GM18861 (cell line): ENCODE measurements around the gene PLGRKT.
A peak's percentile ranks its signal among the peaks of the same experiment; 100 is the strongest.
"Not testable (repeated sequence)": the region's sequence is repeated elsewhere in the genome, so short reads cannot be mapped to it uniquely, and the experiment has no call there.

Experiments used
- ATAC-seq: cut with Tn5 transposase; IDR thresholded peaks from one replicate; pipeline ENCODE4 v1.9.1; 2021; ENCODE audit not compliant: unreplicated experiment

PLGRKT gene

GRCh38 chr9:5388026-5388819 is 49.5 kb downstream of the PLGRKT start:
- no peak for ATAC-seq

GRCh38 chr9:5384436-5384835 is 53.3 kb downstream of the PLGRKT start:
- ATAC-seq = no peak

GRCh38 chr9:5382479-5382878 is 55.2 kb downstream of the PLGRKT start:
- peak; percentile 43 for ATAC-seq

GRCh38 chr9:5375790-5376477 is 61.8 kb downstream of the PLGRKT start:
- no peak for ATAC-seq

- no peak for ATAC-seq
Measured at GRCh38 chr9:5375091-5375490, 62.6 kb downstream of the PLGRKT start.

DNA sequence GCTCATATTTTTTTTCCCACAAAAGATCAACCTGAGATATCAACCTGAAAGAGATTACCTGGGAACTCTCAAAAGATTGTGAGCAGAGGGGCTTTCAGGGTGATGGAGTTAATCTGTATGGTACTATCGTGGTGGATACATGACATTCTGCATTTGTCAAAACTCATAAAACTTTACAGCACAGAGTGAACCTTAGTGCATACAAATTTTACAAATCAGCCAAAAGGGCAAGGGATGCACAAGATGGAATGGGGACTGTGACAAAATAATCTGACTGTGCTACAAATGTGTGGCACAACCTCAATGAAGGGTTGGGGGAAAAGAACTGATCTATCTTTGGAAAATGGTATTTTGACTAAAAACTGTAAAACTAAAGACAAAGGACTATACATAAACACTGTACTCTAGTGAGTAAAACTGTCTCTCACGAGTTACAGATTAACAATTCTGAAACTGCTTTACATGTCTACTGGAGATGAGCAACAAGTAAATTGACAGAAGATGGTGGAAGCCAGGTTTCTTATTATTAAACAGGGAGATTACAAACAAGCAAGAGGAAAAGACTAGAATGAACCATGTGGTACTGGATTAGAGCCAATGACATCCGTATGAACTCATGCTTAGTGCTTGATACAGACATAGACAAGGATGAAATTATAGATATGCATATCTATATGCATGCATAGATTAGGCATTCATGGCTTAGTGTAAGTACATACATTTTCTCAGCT is 73.3 kb downstream of the PLGRKT start:
- ATAC-seq = peak; percentile 99

DNA sequence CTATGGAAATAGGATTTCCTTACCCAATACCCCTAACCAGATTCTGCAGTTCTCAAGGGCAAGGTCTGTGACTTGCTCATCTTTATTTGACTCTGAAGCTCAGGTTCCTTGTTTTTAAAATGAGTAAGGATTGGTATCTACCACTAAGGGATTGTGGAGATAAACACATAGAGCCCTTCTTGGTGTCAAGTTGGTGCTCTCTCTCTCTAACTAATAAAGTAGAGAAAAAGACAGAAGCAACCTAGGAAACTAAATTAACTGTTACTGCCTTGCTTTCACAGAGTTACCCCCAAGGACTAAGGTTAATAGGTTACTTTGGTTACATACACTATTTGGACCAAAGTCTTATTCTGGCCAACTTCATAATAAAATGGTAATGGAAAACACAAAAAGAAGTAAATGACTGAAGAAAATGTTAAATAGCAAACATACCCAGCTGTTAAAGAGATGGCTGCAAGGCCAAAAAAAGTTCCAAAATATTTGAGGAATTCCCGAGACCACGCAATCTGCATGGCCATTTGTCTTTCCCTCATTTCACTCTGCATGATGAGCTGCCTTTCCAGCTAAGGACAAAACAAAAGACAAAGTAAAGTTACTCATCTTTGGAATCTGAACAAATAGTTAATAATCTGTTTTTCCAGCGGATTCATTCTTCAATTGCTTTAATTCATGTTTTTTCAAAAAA is 76.3 kb downstream of the PLGRKT start:
- no peak for ATAC-seq

GRCh38 chr9:5360341-5360740 is 77.4 kb downstream of the PLGRKT start:
- no peak for ATAC-seq

- no peak for ATAC-seq
Measured at GRCh38 chr9:5357431-5358105, 80.2 kb downstream of the PLGRKT start.

DNA sequence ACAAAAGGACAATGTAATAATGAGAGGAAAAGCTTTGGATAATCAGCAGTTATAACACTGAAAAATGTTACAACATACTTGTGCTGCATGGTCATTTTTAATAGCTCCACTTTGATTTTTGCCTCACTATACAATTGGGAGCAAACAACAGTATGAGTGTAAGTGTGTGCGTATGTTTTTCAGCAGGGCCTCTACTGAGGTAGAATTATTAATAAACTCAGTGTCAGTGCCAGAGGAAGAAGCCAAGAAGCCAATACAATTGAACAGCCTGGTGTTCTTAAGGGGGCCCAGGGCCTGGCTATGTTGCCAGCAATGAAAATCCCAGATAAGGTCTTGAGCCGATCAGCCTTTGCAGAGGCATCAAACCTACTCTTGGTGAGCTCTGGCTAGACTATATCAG is 81.9 kb downstream of the PLGRKT start:
- no peak for ATAC-seq

DNA sequence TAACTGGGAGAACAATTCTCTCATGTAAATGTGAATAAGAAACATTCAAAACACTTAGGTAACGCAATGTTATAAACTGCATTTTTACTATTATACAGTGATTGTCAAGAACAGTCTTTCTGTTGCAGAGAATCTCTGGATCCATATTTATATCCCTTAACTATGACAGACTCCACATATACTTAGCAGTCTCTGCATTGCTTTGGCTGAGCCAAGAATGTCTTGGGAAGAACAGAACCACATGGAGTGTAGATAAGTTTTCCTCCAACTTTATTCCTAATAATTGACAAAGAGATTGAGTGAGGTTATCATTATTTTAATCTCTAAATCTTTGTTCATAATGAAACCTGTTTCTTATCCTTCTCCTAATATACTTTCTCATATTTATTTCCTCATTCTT is 82.5 kb downstream of the PLGRKT start:
- ATAC-seq = no peak

DNA sequence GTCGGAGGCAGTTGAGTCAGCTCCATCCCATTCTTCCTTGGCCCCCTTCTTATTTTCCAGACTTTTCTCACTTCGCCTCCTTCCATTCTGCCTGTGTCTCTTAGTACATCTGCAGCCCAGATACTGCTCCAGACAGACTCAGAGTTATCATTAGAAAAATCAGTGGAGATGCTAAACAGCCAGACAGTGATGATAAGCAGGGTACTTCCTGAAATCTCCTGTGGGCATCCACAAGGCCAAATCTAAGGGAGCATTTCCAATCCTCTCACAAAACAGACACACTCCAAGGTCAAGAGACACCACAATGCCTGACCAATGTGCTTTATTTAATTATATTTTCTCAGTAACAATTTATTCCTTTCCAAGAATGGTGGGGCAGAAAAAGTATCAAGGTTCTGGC is 83.5 kb downstream of the PLGRKT start:
- ATAC-seq = no peak

DNA sequence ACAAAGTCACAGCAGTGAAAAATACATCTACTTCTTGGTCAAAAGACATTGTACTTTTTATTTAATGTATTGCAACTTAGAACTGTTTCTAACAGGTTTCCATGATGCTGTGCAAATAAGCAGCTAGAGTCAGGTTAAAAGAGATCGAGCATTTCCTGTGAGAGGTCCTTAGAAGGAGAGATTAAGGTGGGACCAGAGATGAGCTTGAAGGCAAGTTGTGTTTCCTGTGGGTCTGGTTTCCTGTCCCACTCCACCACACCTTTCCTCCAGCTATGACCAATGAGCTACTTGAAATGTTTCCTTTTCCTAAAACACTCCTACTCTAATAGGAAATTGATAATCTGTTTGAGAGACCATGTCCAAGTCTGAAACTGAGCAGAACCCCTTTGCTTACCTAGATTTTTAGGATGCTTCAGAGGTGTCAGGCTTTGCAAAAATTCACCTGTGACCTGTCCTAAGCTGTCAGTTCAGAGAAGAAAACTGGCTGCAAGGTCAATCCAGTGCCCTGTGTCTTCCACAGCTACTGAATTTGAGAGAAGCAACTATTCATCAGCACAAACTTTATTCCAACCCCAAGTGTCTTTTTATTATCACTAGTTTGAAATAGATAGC is 85.0 kb downstream of the PLGRKT start:
- no peak for ATAC-seq

DNA sequence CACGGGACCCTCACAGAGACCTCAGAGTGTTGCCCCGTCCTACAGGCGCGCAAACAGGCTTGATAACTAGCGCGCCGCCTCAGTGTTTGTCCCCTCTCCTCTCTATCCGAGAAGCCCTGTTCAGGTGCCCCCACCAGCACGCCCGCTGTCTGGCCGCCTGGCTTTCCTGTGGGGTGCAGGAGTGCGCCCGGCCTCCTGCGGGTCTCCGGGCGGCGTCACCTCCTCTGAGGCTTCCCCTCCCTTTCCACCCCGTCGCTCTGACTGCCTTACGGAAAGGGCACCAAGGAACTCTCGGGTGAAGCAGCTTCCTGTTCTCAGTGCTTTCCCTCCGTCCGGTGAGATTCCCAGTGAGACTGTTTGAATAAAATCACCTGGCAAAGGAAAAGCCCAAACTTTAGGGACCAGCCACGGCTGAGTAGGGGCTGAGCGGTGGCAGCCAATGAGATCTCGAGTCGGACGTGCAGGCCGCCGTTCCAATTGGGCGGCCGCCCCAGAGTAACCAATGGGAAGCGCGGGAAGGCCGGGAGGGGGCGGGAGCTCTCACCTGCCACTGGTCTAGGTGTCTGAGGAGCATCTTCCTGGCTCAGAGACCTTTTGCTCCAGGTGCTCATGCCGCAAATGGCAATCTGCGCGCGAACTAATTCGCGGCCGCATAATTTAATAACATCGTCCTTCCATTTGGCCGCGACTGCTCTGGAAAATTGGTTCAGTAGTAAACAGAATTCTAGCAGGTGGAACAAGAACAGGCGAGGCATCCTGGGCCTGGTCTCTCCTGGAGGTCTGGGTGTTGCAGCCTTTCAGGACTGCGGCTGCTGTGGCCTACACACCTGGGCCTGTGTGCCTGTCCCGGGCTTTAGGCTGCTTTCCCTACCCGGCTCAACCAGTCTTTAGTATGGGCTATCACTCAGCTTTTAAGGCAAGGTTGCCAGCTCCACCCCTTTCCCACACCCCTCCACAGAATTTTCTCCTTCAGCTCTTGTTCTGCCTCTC is 98.4 kb downstream of the PLGRKT start, which contains the start of gene RLN1:
RLN1 (minus strand) TSS at position 885 of the 990 bp plus-strand sequence; CDS start at position 755, 130 bp downstream.
- ATAC-seq = peak; percentile 94

GRCh38 chr9:5336688-5337087 is 101.0 kb downstream of the PLGRKT start:
- ATAC-seq = no peak

DNA sequence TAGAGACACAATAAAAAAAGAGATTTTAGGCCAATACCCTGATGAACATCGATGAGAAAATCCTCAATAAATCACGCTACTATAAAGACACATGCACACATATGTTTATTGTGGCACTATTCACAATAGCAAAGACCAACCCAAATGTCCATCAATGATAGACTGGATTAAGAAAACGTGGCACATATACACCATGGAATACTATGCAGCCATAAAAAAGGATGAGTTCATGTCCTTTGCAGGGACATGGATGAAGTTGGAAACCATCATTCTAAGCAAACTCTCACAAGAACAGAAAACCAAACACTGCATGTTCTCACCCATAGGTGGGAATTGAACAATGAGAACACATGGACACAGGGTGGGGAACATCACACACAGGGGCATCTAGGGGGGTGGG is 106.4 kb downstream of the PLGRKT start:
- not testable (repeated sequence) for ATAC-seq

- no peak for ATAC-seq
Measured at GRCh38 chr9:5326893-5327548, 110.7 kb downstream of the PLGRKT start.

DNA sequence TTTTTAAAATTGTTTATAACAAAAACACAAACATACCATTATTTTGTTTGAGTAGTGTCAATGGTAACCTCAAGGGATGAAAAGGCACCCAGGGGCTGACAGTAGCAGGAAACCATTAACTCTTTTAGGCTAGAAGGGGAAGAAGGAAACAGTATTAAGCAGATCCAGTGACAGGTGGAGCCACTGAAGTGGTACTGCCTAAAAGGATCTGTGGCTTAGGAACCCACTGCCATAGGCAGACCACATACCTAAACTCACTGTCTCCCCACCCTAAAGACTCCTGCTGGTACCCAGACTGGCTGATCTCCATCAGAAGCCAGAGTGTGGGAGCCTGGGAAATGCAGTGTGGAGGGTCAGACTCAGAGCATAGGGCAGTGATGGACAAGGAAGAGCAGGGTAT is 111.5 kb downstream of the PLGRKT start:
- no peak for ATAC-seq
